AG08396 (cell line): ENCODE results near the gene CCDC177.
"Not testable (repeated sequence)": the region's sequence is repeated elsewhere in the genome, so short reads cannot be mapped to it uniquely, and the experiment has no call there.

Experiments used
- DNase-seq: peaks from one replicate; pipeline ENCODE4 v3.0.0; 2012; ENCODE audit warnings: low spot score, mixed read lengths

Gene CCDC177

GRCh38 chr14:69599431-69599830, 24.8 kb upstream of the CCDC177 start:
- DNase-seq = not testable (repeated sequence)

- no peak for DNase-seq
Observed at GRCh38 chr14:69595336-69595735, 20.7 kb upstream of the CCDC177 start.

GRCh38 chr14:69594846-69595245, 20.2 kb upstream of the CCDC177 start:
- no peak for DNase-seq

- peak; percentile 58 for DNase-seq
Observed at GRCh38 chr14:69593018-69593677, 18.5 kb upstream of the CCDC177 start.

GRCh38 chr14:69591317-69591716, 16.6 kb upstream of the CCDC177 start:
- no peak for DNase-seq

- no peak for DNase-seq
Observed at GRCh38 chr14:69587389-69587788, 12.7 kb upstream of the CCDC177 start.

- DNase-seq = no peak
Observed at GRCh38 chr14:69586404-69586803, 11.7 kb upstream of the CCDC177 start.

GRCh38 chr14:69584389-69584788, 9.7 kb upstream of the CCDC177 start:
- no peak for DNase-seq

- DNase-seq = no peak
Observed at GRCh38 chr14:69582829-69583228, 8.2 kb upstream of the CCDC177 start.

- no peak for DNase-seq
Observed at GRCh38 chr14:69582212-69582611, 7.5 kb upstream of the CCDC177 start.

- DNase-seq = no peak
Observed at GRCh38 chr14:69581316-69581935, 6.8 kb upstream of the CCDC177 start.

GRCh38 chr14:69580009-69580577, 5.4 kb upstream of the CCDC177 start:
- DNase-seq = peak; percentile 80

- DNase-seq = no peak
Observed at GRCh38 chr14:69579476-69579875, 4.8 kb upstream of the CCDC177 start.

GRCh38 chr14:69574954-69575295, 254 bp upstream of the CCDC177 start:
- no peak for DNase-seq

GRCh38 chr14:69573831-69574262, 824 bp downstream of the CCDC177 start:
- peak; percentile 23 for DNase-seq

- no peak for DNase-seq
Observed at GRCh38 chr14:69573205-69573830, 1.4 kb downstream of the CCDC177 start.

- no peak for DNase-seq
Observed at GRCh38 chr14:69572841-69573135, 1.9 kb downstream of the CCDC177 start.

GRCh38 chr14:69572030-69572840, 2.4 kb downstream of the CCDC177 start:
- DNase-seq = peak; percentile 28

- no peak for DNase-seq
Observed at GRCh38 chr14:69571449-69572029, 3.1 kb downstream of the CCDC177 start.

GRCh38 chr14:69570836-69571330, 3.8 kb downstream of the CCDC177 start:
- DNase-seq = no peak

- DNase-seq = no peak
Observed at GRCh38 chr14:69569859-69570258, 4.8 kb downstream of the CCDC177 start.

GRCh38 chr14:69567563-69567962, 7.1 kb downstream of the CCDC177 start:
- no peak for DNase-seq
